Measurements from ENCODE around the gene SYT5.
"Not testable (repeated sequence)": the region's sequence is repeated elsewhere in the genome, so short reads cannot be mapped to it uniquely, and the experiment has no call there.

The SYT5 gene

GRCh38 chr19:55179606-55180484, at the start of gene SYT5:
Gene SYT5, minus strand, starts transcription at chr19:55180289. Its CDS starts 1,248 bp downstream, at chr19:55179041.
- peak in 2 of 3 donors; percentile 16 to 68 for DNase-seq (ENCODE audit: low read depth in 3 of 3, low spot score in 1 of 3)

- DNase-seq (ENCODE audit: low read depth in 3 of 3, low spot score in 1 of 3): no peak
Observed at GRCh38 chr19:55229789-55230182, 49.7 kb upstream of the SYT5 start.

- DNase-seq (ENCODE audit: low read depth in 3 of 3, low spot score in 1 of 3): no peak
Observed at GRCh38 chr19:55229145-55229788, 49.2 kb upstream of the SYT5 start.

- DNase-seq (ENCODE audit: low read depth in 3 of 3, low spot score in 1 of 3): no peak
Observed at GRCh38 chr19:55228403-55229031, 48.4 kb upstream of the SYT5 start, which contains the start of gene TMEM86B. Gene TMEM86B, minus strand, starts transcription at chr19:55228763. Its CDS starts 22 bp downstream, at chr19:55228741.

GRCh38 chr19:55228015-55228391, 47.9 kb upstream of the SYT5 start:
- no peak for DNase-seq (ENCODE audit: low read depth in 3 of 3, low spot score in 1 of 3)

GRCh38 chr19:55227241-55228014, 47.3 kb upstream of the SYT5 start:
- no peak for DNase-seq (ENCODE audit: low read depth in 3 of 3, low spot score in 1 of 3)

GRCh38 chr19:55226788-55227187, 46.7 kb upstream of the SYT5 start:
- DNase-seq (ENCODE audit: low read depth in 3 of 3, low spot score in 1 of 3): no peak

- DNase-seq (ENCODE audit: low read depth in 3 of 3, low spot score in 1 of 3): no peak
Observed at GRCh38 chr19:55226273-55226672, 46.2 kb upstream of the SYT5 start.

- no peak for DNase-seq (ENCODE audit: low read depth in 3 of 3, low spot score in 1 of 3)
Observed at GRCh38 chr19:55225415-55225958, 45.4 kb upstream of the SYT5 start.

- not testable (repeated sequence) for DNase-seq (ENCODE audit: low read depth in 3 of 3, low spot score in 1 of 3)
Observed at GRCh38 chr19:55224679-55225414, 44.8 kb upstream of the SYT5 start.

GRCh38 chr19:55224038-55224665, 44.1 kb upstream of the SYT5 start:
- no peak for DNase-seq (ENCODE audit: low read depth in 3 of 3, low spot score in 1 of 3)

- no peak for DNase-seq (ENCODE audit: low read depth in 3 of 3, low spot score in 1 of 3)
Observed at GRCh38 chr19:55223291-55224037, 43.4 kb upstream of the SYT5 start.

- DNase-seq (ENCODE audit: low read depth in 3 of 3, low spot score in 1 of 3): no peak
Observed at GRCh38 chr19:55220525-55220924, 40.4 kb upstream of the SYT5 start.

- DNase-seq (ENCODE audit: low read depth in 3 of 3, low spot score in 1 of 3): peak in 1 of 3 donors; percentile 30
Observed at GRCh38 chr19:55216461-55217198, 36.5 kb upstream of the SYT5 start.

- DNase-seq (ENCODE audit: low read depth in 3 of 3, low spot score in 1 of 3): no peak
Observed at GRCh38 chr19:55213547-55213946, 33.5 kb upstream of the SYT5 start.

GRCh38 chr19:55212447-55212846, 32.4 kb upstream of the SYT5 start:
- DNase-seq (ENCODE audit: low read depth in 3 of 3, low spot score in 1 of 3): no peak

GRCh38 chr19:55209693-55210472, 29.8 kb upstream of the SYT5 start:
- DNase-seq (ENCODE audit: low read depth in 3 of 3, low spot score in 1 of 3): no peak
